ENCODE measurements around the gene ADARB2.

- no peak for TF ChIP-seq PKNOX1 (IDR thresholded peaks at IDR 0.05)
- TF ChIP-seq BHLHE40 (IDR thresholded peaks at IDR 0.05; ENCODE audit: borderline replicate concordance): no peak
- TF ChIP-seq SP1 (IDR thresholded peaks at IDR 0.05): no peak
- no peak for TF ChIP-seq SUZ12 (IDR thresholded peaks at IDR 0.05)
- no peak for TF ChIP-seq LEF1 (IDR thresholded peaks at IDR 0.05; ENCODE audit: borderline replicate concordance)
- no peak for TF ChIP-seq FOXA1 (IDR thresholded peaks at IDR 0.05)
- TF ChIP-seq TARDBP (IDR thresholded peaks at IDR 0.05): no peak
- TF ChIP-seq ARNT (IDR thresholded peaks at IDR 0.05): no peak
- TF ChIP-seq L3MBTL2 (conservative IDR thresholded peaks at IDR 0.05): no peak
- TF ChIP-seq FOXM1 (IDR thresholded peaks at IDR 0.05; ENCODE audit: borderline replicate concordance): no peak
These were observed 325.4 kb downstream of the ADARB2 start for GRCh38 chr10:1411956-1412355.

Measured in HEK293T (cell line).